Loucy (cell line): ENCODE results near the gene PIGU.

Experiments
- H2AFZ ChIP-seq: fragments of 200-600 bp; sonication (generic); 2 replicates; pipeline ENCODE4 v1.6.0; 2016; ENCODE audit warnings: antibody characterized with exemption, mild to moderate bottlenecking, low read length, moderate library complexity
- H3F3A ChIP-seq: fragments of 200-600 bp; 2 replicates; pipeline ENCODE4 v1.6.0; 2016; ENCODE audit warnings: antibody characterized with exemption, low read depth, mild to moderate bottlenecking
- H3K27me3 ChIP-seq: fragments of 200-600 bp; sonication (generic); 2 replicates; pipeline ENCODE4 v1.6.1; 2014; ENCODE audit warnings: low read length, mild to moderate bottlenecking; ENCODE audit not compliant: insufficient read depth, poor library complexity, severe bottlenecking
- H3K36me3 ChIP-seq: fragments of 200-600 bp; sonication (generic); 2 replicates; pipeline ENCODE4 v1.6.1; 2016; ENCODE audit warnings: low read length; ENCODE audit not compliant: insufficient read depth
- H3K4me1 ChIP-seq: fragments of 200-600 bp; sonication (generic); 2 replicates; pipeline ENCODE4 v1.5.1; 2014; ENCODE audit warnings: low read length, mild to moderate bottlenecking; ENCODE audit not compliant: insufficient read depth, poor library complexity, severe bottlenecking
- H3K4me2 ChIP-seq: fragments of 200-600 bp; sonication (generic); 2 replicates; pipeline ENCODE4 v1.6.0; 2014; ENCODE audit warnings: antibody characterized with exemption, low read length, low read depth, mild to moderate bottlenecking; ENCODE audit not compliant: poor library complexity, severe bottlenecking
- H3K4me3 ChIP-seq: fragments of 200-600 bp; sonication (generic); 2 replicates; pipeline ENCODE4 v1.5.1; 2014; ENCODE audit warnings: low read length, mild to moderate bottlenecking, mixed read lengths; ENCODE audit not compliant: poor library complexity, severe bottlenecking
- H3K79me2 ChIP-seq: fragments of 200-600 bp; sonication (generic); 2 replicates; pipeline ENCODE4 v1.6.1; 2014; ENCODE audit warnings: low read length; ENCODE audit not compliant: insufficient read depth
- H3K9ac ChIP-seq: fragments of 200-600 bp; sonication (generic); 2 replicates; pipeline ENCODE4 v1.6.0; 2014; ENCODE audit warnings: mild to moderate bottlenecking, low read depth, low read length, moderate library complexity; ENCODE audit not compliant: poor library complexity, severe bottlenecking
- H3K9me2 ChIP-seq: fragments of 200-600 bp; sonication (generic); replicated peaks from 2 replicates; pipeline ENCODE4 v1.6.1; 2016; ENCODE audit warnings: low read depth, low read length, mixed read lengths
- H3K9me3 ChIP-seq: fragments of 200-600 bp; sonication (generic); 2 replicates; pipeline ENCODE4 v1.6.1; 2014; ENCODE audit warnings: mild to moderate bottlenecking, antibody characterized with exemption, low read length, low read depth; ENCODE audit not compliant: insufficient read depth
- H4K20me1 ChIP-seq: fragments of 200-600 bp; sonication (generic); 2 replicates; pipeline ENCODE4 v1.6.0; 2014; ENCODE audit warnings: antibody characterized with exemption, low read length, mild to moderate bottlenecking; ENCODE audit not compliant: insufficient read depth, poor library complexity, severe bottlenecking
- EZH2phosphoT487 ChIP-seq: fragments of 200-600 bp; IDR thresholded peaks from 2 replicates; pipeline ENCODE4 v1.6.1; 2018; ENCODE audit warnings: antibody characterized with exemption, mild to moderate bottlenecking, moderate library complexity, borderline replicate concordance
- TF ChIP-seq, protein P1 (sequence below): fragments of 200-600 bp; sonication (generic); conservative IDR thresholded peaks from 2 replicates; pipeline ENCODE4 v1.5.1; 2014; ENCODE audit warnings: mild to moderate bottlenecking, antibody characterized with exemption, low read length

The PIGU gene

DNA sequence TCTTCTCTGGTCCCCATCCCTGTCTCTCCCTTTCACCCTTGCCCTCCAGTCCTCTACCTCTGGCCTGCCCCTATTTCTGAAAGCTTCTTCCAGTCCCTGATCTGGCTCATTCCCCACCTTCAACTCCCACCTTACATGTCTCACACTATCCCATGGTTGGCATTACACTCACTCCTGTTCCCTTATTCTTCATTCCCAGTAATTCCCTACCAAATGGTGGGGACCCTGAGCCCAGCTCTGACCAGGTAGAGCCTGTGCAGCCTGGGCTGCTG lies 33.6 kb upstream of the PIGU start:
- Histone ChIP-seq H3K79me2 (no peaks in the 10 kb centered on the region), H3K4me1 (peaks cover 27% of the 10 kb centered on the region), H3K27me3 (no peaks in the 10 kb centered on the region), H4K20me1 (no peaks in the 10 kb centered on the region), H3K9me3 (no peaks in the 10 kb centered on the region), H2AFZ (no peak overlapping the region), H3F3A (no peaks in the 10 kb centered on the region), H3K9me2 (no peaks in the 10 kb centered on the region), H3K4me2 (peak overlapping the region; percentile 91), H3K9ac (no peak overlapping the region), H3K4me3 (peak overlapping the region; percentile 96), H3K36me3 (peaks cover 4% of the 10 kb centered on the region; the same call in 1 of the 2 replicates)
- TF ChIP-seq, protein P1, sequence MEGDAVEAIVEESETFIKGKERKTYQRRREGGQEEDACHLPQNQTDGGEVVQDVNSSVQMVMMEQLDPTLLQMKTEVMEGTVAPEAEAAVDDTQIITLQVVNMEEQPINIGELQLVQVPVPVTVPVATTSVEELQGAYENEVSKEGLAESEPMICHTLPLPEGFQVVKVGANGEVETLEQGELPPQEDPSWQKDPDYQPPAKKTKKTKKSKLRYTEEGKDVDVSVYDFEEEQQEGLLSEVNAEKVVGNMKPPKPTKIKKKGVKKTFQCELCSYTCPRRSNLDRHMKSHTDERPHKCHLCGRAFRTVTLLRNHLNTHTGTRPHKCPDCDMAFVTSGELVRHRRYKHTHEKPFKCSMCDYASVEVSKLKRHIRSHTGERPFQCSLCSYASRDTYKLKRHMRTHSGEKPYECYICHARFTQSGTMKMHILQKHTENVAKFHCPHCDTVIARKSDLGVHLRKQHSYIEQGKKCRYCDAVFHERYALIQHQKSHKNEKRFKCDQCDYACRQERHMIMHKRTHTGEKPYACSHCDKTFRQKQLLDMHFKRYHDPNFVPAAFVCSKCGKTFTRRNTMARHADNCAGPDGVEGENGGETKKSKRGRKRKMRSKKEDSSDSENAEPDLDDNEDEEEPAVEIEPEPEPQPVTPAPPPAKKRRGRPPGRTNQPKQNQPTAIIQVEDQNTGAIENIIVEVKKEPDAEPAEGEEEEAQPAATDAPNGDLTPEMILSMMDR = no peak
- TF ChIP-seq EZH2phosphoT487 = no peak

DNA sequence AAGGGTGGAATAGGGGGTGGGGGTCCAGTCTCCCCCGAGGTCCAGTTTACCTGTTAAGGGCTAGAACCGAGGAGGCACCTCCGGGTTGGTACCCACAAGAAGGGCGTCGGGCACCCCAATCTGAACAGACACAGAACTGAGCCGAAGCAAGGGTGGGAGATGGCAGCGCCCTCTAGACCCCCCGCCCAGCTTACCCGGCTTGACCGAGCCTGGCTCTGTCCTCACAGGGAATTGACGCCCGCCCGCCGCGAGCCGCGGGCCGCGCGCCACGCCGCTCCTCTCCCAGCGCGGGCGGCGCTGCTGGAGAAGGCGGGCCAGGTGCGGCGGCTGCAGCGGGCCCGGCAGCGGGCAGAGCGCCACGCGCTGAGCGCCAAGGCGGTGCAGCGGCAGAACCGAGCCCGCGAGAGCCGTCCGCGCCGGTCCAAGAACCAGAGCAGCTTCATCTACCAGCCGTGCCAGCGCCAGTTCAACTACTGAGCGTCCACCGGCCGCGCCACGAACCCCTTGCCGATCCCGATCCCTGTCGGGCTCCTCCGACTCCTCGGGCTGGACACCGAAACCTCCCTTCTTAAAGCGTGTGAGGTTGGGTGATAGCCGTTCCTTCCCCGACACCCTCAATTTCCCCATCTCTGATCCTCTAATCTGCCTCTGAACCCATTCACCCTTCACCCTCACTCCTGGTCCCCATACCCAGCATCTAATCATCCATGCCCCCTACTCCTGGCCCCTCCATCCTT lies 33.1 kb upstream of the PIGU start:
- H3K36me3 ChIP-seq = peaks cover 4% of the 10 kb centered on the region; the same call in 1 of the 2 replicates
- H3K9ac ChIP-seq = peak overlapping the region; percentile 81

DNA sequence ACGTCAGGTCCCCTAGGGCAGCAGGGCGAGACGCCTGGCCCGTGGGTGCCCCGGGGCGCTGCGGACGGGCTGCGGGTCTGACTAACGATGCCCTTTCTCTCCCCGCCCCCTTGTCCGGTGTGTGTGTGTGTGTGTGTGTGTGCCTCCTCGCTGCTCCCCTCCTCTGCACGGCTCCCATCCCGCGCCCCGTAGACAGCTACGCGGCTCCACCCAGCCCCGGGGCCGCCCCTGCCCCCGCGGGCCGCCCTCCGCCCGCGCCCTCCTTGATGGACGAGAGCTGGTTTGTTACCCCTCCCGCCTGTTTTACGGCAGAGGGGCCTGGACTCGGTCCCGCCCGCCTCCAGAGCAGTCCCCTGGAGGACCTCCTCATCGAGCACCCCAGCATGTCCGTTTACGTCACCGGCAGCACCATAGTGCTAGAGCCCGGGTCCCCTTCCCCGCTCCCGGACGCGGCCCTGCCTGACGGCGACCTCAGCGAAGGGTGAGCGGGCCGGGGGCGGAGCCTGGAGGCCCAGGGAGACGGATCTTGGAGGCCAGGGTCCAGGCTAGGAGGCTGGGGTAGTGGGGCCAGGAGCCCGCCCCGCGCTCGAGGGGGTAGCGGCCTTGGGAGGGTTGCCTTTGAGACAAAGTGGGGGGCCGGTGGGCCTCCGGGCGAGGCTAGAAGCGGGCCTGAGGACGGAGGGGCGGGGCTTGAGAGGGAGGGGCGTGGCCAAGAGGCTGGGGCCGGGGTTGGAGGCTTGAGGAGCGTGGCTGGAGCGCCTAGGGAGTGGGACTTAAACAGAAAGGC lies 32.3 kb upstream of the PIGU start:
- Histone ChIP-seq H3K79me2 (no peaks in the 10 kb centered on the region), H3K36me3 (peaks cover 2% of the 10 kb centered on the region; the same call in 1 of the 2 replicates), H3K9me3 (no peaks in the 10 kb centered on the region), H3K9ac (peak overlapping the region; percentile 81), H3K4me3 (peak overlapping the region; percentile 96), H4K20me1 (no peaks in the 10 kb centered on the region), H3F3A (no peaks in the 10 kb centered on the region), H3K27me3 (no peaks in the 10 kb centered on the region), H3K4me1 (peaks cover 39% of the 10 kb centered on the region), H3K4me2 (peak overlapping the region; percentile 91), H3K9me2 (no peaks in the 10 kb centered on the region), H2AFZ (peak overlapping the region; percentile 100)
- TF ChIP-seq EZH2phosphoT487 = no peak
- TF ChIP-seq, protein P1 = no peak

More for the DNA sequence above, 33.1 kb upstream of the PIGU start:
- Histone ChIP-seq H3K9me2 (no peaks in the 10 kb centered on the region), H3K27me3 (no peaks in the 10 kb centered on the region), H4K20me1 (no peaks in the 10 kb centered on the region), H3K4me3 (peak overlapping the region; percentile 96), H2AFZ (peak overlapping the region; percentile 100), H3F3A (no peaks in the 10 kb centered on the region), H3K9me3 (no peaks in the 10 kb centered on the region), H3K79me2 (no peaks in the 10 kb centered on the region), H3K4me1 (peaks cover 31% of the 10 kb centered on the region), H3K4me2 (peak overlapping the region; percentile 91)
- TF ChIP-seq, protein P1 = peak; percentile 25
- no peak for TF ChIP-seq EZH2phosphoT487
